ENCODE data around the gene DDX53. TPM values are rescaled to one million over a fixed set of nuclear protein-coding genes. Genes with fewer than 3 reads are reported as not detected.

DDX53 gene
- total and polyA plus RNA-seq, 12 donors, result 0.08 TPM; not detected in 11

GRCh38 chrX:23048806-23049573 is 49.2 kb downstream of the DDX53 start:
- Histone ChIP-seq H3K4me1 (replicated peaks in 1 of 2) (no peaks in the 10 kb centered on the region), H3K4me3 (no peak overlapping the region), H3K9me3 (replicated peaks in 1 of 3) (no peaks in the 10 kb centered on the region), H3K36me3 (replicated peaks in 1 of 2) (no peaks in the 10 kb centered on the region), H3K27ac (no peak overlapping the region), H3K27me3 (peaks cover 12% of the 10 kb centered on the region)
- no peak for TF ChIP-seq POLR2A (IDR thresholded peaks at IDR 0.05)
- intact Hi-C loops (cut with DNase I), result no loop called here
- no peak for DNase-seq
- WGBS, 4 donors, result 64 to 78% (median 72%) methylated on average over 2 of the region's 2 CpGs

- WGBS, 4 donors, result 78 to 90% (median 87%) methylated on average over 3 of the region's 3 CpGs
- H3K4me1 ChIP-seq (replicated peaks in 1 of 2), result no peaks in the 10 kb centered on the region
- intact Hi-C loops (cut with DNase I), result no loop called here
- no peak for TF ChIP-seq POLR2A (IDR thresholded peaks at IDR 0.05)
- TF ChIP-seq, protein P1, sequence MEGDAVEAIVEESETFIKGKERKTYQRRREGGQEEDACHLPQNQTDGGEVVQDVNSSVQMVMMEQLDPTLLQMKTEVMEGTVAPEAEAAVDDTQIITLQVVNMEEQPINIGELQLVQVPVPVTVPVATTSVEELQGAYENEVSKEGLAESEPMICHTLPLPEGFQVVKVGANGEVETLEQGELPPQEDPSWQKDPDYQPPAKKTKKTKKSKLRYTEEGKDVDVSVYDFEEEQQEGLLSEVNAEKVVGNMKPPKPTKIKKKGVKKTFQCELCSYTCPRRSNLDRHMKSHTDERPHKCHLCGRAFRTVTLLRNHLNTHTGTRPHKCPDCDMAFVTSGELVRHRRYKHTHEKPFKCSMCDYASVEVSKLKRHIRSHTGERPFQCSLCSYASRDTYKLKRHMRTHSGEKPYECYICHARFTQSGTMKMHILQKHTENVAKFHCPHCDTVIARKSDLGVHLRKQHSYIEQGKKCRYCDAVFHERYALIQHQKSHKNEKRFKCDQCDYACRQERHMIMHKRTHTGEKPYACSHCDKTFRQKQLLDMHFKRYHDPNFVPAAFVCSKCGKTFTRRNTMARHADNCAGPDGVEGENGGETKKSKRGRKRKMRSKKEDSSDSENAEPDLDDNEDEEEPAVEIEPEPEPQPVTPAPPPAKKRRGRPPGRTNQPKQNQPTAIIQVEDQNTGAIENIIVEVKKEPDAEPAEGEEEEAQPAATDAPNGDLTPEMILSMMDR (IDR thresholded peaks at IDR 0.05), result no peak
- no peaks in the 10 kb centered on the region for H3K36me3 ChIP-seq (replicated peaks in 1 of 2)
- no peak for DNase-seq
- H3K27ac ChIP-seq, result no peak overlapping the region
- H3K27me3 ChIP-seq, result peaks cover 12% of the 10 kb centered on the region
- H3K9me3 ChIP-seq (replicated peaks in 1 of 3), result no peaks in the 10 kb centered on the region
- H3K4me3 ChIP-seq, result no peak overlapping the region
Measured at GRCh38 chrX:23052324-23052723, 52.6 kb downstream of the DDX53 start.
